Ishikawa (cell line): ENCODE measurements around the gene SCNN1A.

Experiments used
- REST ChIP-seq: IDR thresholded peaks from 2 replicates; pipeline ENCODE4 v1.6.1; 2012; ENCODE audit warnings: low read depth, mild to moderate bottlenecking
- TCF12 ChIP-seq: IDR thresholded peaks from 2 replicates; pipeline ENCODE4 v1.6.1; 2012; ENCODE audit warnings: low read depth
- YY1 ChIP-seq: IDR thresholded peaks from 2 replicates; pipeline ENCODE4 v1.6.1; 2012; ENCODE audit warnings: low read depth

GRCh38 chr12:6394398-6394797 lies 19.0 kb upstream of the SCNN1A start:
- TF ChIP-seq REST (no peak), YY1 (no peak), TCF12 (no peak)
